Activated naive CD4-positive, alpha-beta T cell treated with anti-CD3 and anti-CD28 coated beads for 36 hours (primary cell): ENCODE results near the gene NT5C3B. TPM values are rescaled to one million over a fixed set of nuclear protein-coding genes. Genes with fewer than 3 reads are reported as not detected.
"Not testable (repeated sequence)": the region's sequence is repeated elsewhere in the genome, so short reads cannot be mapped to it uniquely, and the experiment has no call there.

Experiments
- CTCF ChIA-PET: fragments of 350-600 bp; sonication (Branson Sonifier 250); formaldehyde crosslinking; loops from one replicate; lab custom pipeline; 2021; ENCODE audit warnings: antibody characterized with exemption; lab: Charles Lee
- DNase-seq: peaks from one replicate; pipeline ENCODE4 v3.0.0-alpha.2; 2020
- H3K27ac Mint-ChIP-seq: one replicate; pipeline ENCODE4 v1.8.0; 2021; ENCODE audit warnings: mild to moderate bottlenecking, mixed read lengths
- H3K27me3 Mint-ChIP-seq: one replicate; pipeline ENCODE4 v1.8.0; 2021; ENCODE audit warnings: low read depth, mixed read lengths
- H3K36me3 Mint-ChIP-seq: one replicate; pipeline ENCODE4 v1.8.0; 2021; ENCODE audit warnings: low read depth, mixed read lengths
- H3K4me1 Mint-ChIP-seq: one replicate; pipeline ENCODE4 v1.8.0; 2021; ENCODE audit warnings: low read depth, mixed read lengths
- H3K4me3 Mint-ChIP-seq: one replicate; pipeline ENCODE4 v1.8.0; 2021; ENCODE audit warnings: mild to moderate bottlenecking, moderate library complexity, mixed read lengths
- H3K9me3 Mint-ChIP-seq: one replicate; pipeline ENCODE4 v1.8.0; 2021; ENCODE audit warnings: mixed read lengths
- intact Hi-C: fragments of 100-400 bp; cut with micrococcal nuclease; formaldehyde crosslinking; loops from one replicate; pipeline ENCODE4 v1.15.1; 2023
- total RNA-seq, 2 experiments: library from RNA; stranded (reverse); gene quantifications; one replicate each; pipeline ENCODE4 v1.2.3, GENCODE V29; 2021

NT5C3B gene
- 10 to 100 TPM; 25.9 to 28.1 TPM for total RNA-seq

DNA sequence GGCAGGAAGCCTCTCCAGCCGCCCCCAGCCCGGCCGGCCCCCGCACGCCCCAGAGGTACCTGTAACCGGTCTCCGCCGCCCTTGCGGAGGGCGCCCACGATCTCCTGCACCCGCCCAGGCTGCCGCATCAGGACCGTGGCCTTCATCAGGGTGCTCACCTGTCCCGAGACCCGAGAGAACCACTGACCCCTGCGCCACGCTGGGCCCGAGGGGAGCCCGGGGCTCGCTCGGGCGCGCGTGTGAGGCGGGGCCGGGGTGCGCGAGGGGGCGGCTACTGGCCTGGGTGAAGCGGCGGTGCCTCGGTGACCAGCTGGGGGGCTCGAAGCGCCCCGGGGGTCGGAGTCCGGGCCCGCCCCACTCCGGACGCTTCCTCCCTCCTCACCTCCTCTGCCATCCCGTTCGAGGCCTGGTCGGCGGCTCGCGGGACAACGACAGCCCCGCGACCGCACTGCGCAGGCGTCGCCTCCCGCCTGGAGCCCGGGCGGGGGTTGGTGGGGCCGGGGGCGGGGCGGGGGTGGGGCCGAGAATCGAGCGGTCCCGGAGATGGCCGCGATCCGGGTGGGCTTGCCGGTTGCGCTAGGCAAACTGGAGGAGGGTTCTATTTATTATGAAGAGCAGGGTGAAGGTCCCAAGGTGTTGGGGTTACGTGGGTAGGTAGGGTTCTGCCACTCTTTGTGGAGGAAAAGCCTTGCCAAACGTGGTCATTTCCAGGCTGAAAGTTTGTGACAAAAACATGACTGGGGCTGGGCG is at the start of gene NT5C3B:
NT5C3B (minus strand) TSS at position 433 of the 750 bp plus-strand sequence; CDS start at position 394, 39 bp downstream.
- intact Hi-C loops: loop anchor here (2.0 kb wide), 1 partner anchor 29 kb away; the partner anchor contains the start of gene KLHL11
- DNase-seq: peak; percentile 52
- CTCF ChIA-PET: interaction anchor here (1.0 kb wide), 1 partner anchor 13 kb away, joined by 4 read pairs; no protein-coding TSS in a partner anchor
- peaks cover 16% of the 10 kb centered on the region for H3K4me1 Mint-ChIP-seq
- H3K27me3 Mint-ChIP-seq: no peaks in the 10 kb centered on the region
- peak within 1 kb of the TSS; percentile 80 for H3K4me3 Mint-ChIP-seq
- peaks cover 4% of the 10 kb centered on the region for H3K36me3 Mint-ChIP-seq
- peak within 1 kb of the TSS; percentile 8 for H3K27ac Mint-ChIP-seq
- H3K9me3 Mint-ChIP-seq: no peaks in the 10 kb centered on the region

DNA sequence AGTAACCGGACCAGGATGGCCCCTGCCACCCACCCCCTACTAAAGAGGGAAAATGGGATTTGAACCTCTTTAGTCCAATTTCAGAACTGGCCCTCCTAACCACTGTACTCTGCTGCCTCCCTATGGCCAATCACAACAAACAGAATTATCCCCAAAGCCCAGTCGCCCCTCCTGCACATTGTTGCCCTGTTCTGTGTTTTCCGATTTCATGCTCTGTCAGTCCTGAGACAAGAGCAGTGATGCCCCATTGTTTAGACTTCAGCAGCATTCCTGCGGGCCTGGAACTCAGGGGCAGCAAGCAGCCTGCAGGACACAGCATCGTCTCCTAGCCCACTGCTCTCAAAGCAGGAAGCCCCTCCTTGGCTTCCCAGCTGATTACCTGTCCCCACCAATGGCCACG is 49.7 kb upstream of the NT5C3B start:
- Mint-ChIP-seq H3K9me3 (no peaks in the 10 kb centered on the region), H3K36me3 (peaks cover 42% of the 10 kb centered on the region), H3K4me1 (no peaks in the 10 kb centered on the region), H3K27ac (no peak overlapping the region), H3K27me3 (no peaks in the 10 kb centered on the region), H3K4me3 (no peak overlapping the region)
- DNase-seq: no peak
- CTCF ChIA-PET: no interaction called here
- intact Hi-C loops: loop anchor here (5.0 kb wide), 1 partner anchor 148 kb away; no protein-coding TSS in a partner anchor

DNA sequence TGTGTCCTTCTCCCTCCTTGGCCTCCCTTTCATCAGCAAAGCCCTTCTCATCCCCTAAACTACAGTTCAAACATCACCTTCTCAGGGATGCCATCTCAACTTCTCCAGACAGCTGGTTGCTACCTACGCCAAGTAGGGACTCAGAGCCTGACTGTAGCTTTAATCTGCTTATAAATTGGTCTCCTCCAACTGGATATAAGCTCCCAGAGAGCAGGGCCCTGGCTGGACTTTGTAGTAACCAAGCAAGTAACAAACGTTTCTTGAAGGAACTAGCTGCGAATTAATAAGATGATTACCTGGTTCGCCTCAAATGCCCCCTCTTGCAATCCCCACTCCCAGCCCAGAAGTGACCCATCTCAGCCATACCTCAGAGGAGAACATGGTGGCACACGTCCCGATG is 46.7 kb upstream of the NT5C3B start:
- Mint-ChIP-seq H3K4me1 (no peaks in the 10 kb centered on the region), H3K27me3 (no peaks in the 10 kb centered on the region), H3K27ac (no peak overlapping the region), H3K9me3 (no peaks in the 10 kb centered on the region), H3K4me3 (no peak overlapping the region), H3K36me3 (peaks cover 38% of the 10 kb centered on the region)
- intact Hi-C loops: no loop called here
- DNase-seq: no peak
- CTCF ChIA-PET: interaction anchor here (0.7 kb wide), 1 partner anchor 15 kb away, joined by 3 read pairs; no protein-coding TSS in a partner anchor

GRCh38 chr17:41880130-41880529 is 44.1 kb upstream of the NT5C3B start:
- Mint-ChIP-seq H3K36me3 (peaks cover 28% of the 10 kb centered on the region), H3K4me1 (no peaks in the 10 kb centered on the region), H3K9me3 (no peaks in the 10 kb centered on the region), H3K27me3 (no peaks in the 10 kb centered on the region), H3K27ac (no peak overlapping the region), H3K4me3 (no peak overlapping the region)
- CTCF ChIA-PET: no interaction called here
- intact Hi-C loops: no loop called here
- no peak for DNase-seq

- H3K27ac Mint-ChIP-seq, H3K9me3 Mint-ChIP-seq, H3K27me3 Mint-ChIP-seq, H3K4me1 Mint-ChIP-seq, intact Hi-C loops, DNase-seq, H3K4me3 Mint-ChIP-seq: not testable (repeated sequence)
- CTCF ChIA-PET: interaction anchor here (0.6 kb wide), 1 partner anchor 96 kb away, joined by 5 read pairs; no protein-coding TSS in a partner anchor
- H3K36me3 Mint-ChIP-seq: peaks cover 38% of the 10 kb centered on the region
Observed at GRCh38 chr17:41874293-41874670, 38.2 kb upstream of the NT5C3B start.

DNA sequence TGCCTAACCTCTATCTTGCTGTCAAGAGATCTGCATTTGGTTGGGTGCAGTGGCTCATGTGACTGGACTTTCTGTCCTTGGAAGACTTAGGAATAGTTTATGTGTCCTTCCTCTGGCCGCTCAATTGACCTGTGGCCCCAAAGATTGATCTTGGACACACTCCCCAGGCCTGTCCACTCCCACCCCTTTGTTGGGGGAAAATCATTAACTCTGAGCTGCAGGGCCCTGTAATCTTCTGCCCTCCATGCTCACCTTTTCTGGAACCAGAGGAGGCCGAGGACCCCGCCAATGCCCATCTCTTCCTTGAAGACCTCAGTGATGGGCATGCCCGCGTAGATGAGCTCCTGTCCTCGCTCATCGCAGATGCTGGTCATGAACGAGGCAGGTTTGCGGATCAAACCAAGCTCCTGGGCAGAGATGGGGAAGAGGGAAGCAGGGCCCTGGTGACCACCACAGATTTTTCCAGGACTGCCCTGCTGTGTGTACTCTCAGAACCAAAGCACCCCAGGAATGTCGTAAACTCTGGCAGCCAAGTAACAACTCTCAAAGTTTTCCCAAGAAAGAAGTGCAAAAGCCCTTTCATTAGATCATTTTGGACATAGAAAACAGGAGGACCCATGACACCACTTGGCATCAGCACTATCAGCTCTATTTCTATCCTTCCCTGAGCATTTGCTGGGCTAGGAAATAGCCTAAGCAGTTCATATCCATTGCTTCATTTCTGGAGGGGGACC is 37.7 kb upstream of the NT5C3B start:
- Mint-ChIP-seq H3K27me3 (no peaks in the 10 kb centered on the region), H3K4me1 (peaks cover 6% of the 10 kb centered on the region), H3K36me3 (peaks cover 36% of the 10 kb centered on the region), H3K9me3 (no peaks in the 10 kb centered on the region), H3K27ac (no peak overlapping the region), H3K4me3 (no peak overlapping the region)
- CTCF ChIA-PET: interaction anchor here (0.6 kb wide), 1 partner anchor 95 kb away, joined by 5 read pairs; no protein-coding TSS in a partner anchor
- DNase-seq: no peak
- intact Hi-C loops: no loop called here

GRCh38 chr17:41871789-41872188 is 35.8 kb upstream of the NT5C3B start:
- Mint-ChIP-seq H3K9me3 (no peaks in the 10 kb centered on the region), H3K4me1 (peaks cover 10% of the 10 kb centered on the region), H3K4me3 (no peak overlapping the region), H3K27me3 (no peaks in the 10 kb centered on the region), H3K36me3 (peaks cover 37% of the 10 kb centered on the region), H3K27ac (no peak overlapping the region)
- no peak for DNase-seq
- intact Hi-C loops: no loop called here
- CTCF ChIA-PET: no interaction called here

DNA sequence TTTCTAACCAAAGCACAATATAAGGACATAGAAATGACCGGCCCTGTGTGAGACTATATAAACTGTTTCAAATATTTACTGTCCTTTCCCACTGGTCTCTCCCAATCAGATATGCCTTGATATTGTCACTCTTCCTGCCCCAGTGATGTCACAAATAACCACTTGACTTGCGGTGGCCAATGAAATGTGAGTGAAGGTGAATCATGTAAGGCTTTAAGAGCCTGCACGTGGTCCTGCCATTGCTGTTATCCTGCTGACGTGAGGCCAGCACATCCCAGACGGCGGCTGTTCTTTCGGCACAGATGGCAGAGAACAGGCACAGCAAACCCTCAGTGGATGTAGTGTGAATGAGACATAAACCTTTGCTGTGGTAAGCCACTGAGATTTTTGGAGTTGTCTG is 34.6 kb upstream of the NT5C3B start:
- H3K36me3 Mint-ChIP-seq: peaks cover 34% of the 10 kb centered on the region
- no peaks in the 10 kb centered on the region for H3K9me3 Mint-ChIP-seq
- H3K4me3 Mint-ChIP-seq: no peak overlapping the region
- H3K4me1 Mint-ChIP-seq: peaks cover 11% of the 10 kb centered on the region
- no peaks in the 10 kb centered on the region for H3K27me3 Mint-ChIP-seq
- CTCF ChIA-PET: no interaction called here
- intact Hi-C loops: no loop called here
- no peak overlapping the region for H3K27ac Mint-ChIP-seq
- no peak for DNase-seq

GRCh38 chr17:41870097-41870496 is 34.1 kb upstream of the NT5C3B start:
- Mint-ChIP-seq H3K27ac (peak overlapping the region; percentile 56), H3K9me3 (no peaks in the 10 kb centered on the region), H3K4me3 (no peak overlapping the region), H3K4me1 (peaks cover 14% of the 10 kb centered on the region), H3K27me3 (no peaks in the 10 kb centered on the region), H3K36me3 (peaks cover 34% of the 10 kb centered on the region)
- CTCF ChIA-PET: interaction anchor here (0.5 kb wide), 1 partner anchor 198 kb away, joined by 3 read pairs; no protein-coding TSS in a partner anchor
- no peak for DNase-seq
- intact Hi-C loops: no loop called here

DNA sequence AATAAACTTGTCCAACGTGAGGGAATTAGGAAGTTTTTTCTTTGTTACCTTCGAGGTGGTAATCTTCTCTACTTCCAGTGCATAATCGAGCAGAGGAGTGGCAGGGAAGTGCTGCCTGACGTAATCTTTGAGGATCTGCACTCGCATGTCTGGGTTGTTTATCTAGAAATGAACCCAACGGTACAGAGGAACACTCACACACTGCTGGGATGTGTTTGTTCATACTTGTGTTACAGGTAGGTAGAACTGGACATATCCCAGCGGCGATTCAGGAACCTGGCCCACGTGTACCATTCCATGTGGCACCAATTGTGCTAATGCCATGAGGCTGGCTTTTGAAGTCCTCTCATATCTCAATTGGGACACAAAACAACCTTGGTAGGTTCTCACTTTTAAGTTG is 33.4 kb upstream of the NT5C3B start:
- Mint-ChIP-seq H3K4me1 (peaks cover 14% of the 10 kb centered on the region), H3K9me3 (no peaks in the 10 kb centered on the region), H3K27me3 (no peaks in the 10 kb centered on the region), H3K36me3 (peaks cover 34% of the 10 kb centered on the region), H3K27ac (peak overlapping the region; percentile 56), H3K4me3 (no peak overlapping the region)
- CTCF ChIA-PET: interaction anchor here (0.5 kb wide), 1 partner anchor 199 kb away, joined by 3 read pairs; no protein-coding TSS in a partner anchor
- intact Hi-C loops: loop anchor here (10.0 kb wide), 2 partner anchors 135 to 405 kb away; partner anchors contain the start of genes HAP1 and STAT5B
- DNase-seq: no peak

- intact Hi-C loops: loop anchor here (10.0 kb wide), 2 partner anchors 134 to 406 kb away; partner anchors contain the start of genes HAP1 and STAT5B
- H3K36me3 Mint-ChIP-seq: peaks cover 32% of the 10 kb centered on the region
- no peaks in the 10 kb centered on the region for H3K9me3 Mint-ChIP-seq
- H3K27ac Mint-ChIP-seq: peak overlapping the region; percentile 84
- H3K4me1 Mint-ChIP-seq: peaks cover 14% of the 10 kb centered on the region
- H3K27me3 Mint-ChIP-seq: no peaks in the 10 kb centered on the region
- DNase-seq: no peak
- no peak overlapping the region for H3K4me3 Mint-ChIP-seq
- CTCF ChIA-PET: interaction anchor here (0.9 kb wide), 1 partner anchor 62 kb away, joined by 3 read pairs; the partner anchor contains the start of gene ODAD4
Observed at GRCh38 chr17:41868568-41868967, 32.5 kb upstream of the NT5C3B start.

- Mint-ChIP-seq H3K27ac (peak overlapping the region; percentile 47), H3K36me3 (peaks cover 9% of the 10 kb centered on the region)
- CTCF ChIA-PET: interaction anchor here (1.0 to 2.6 kb wide), 3 partner anchors 26 to 202 kb away, joined by 3 to 10 read pairs (median 3); partner anchors contain the start of gene P3H4
Observed at GRCh38 chr17:41865596-41865893, 29.5 kb upstream of the NT5C3B start.

More at GRCh38 chr17:41865596-41865893, 29.5 kb upstream of the NT5C3B start:
- Mint-ChIP-seq H3K4me3 (no peak overlapping the region), H3K9me3 (no peaks in the 10 kb centered on the region), H3K27me3 (no peaks in the 10 kb centered on the region), H3K4me1 (peaks cover 25% of the 10 kb centered on the region)
- DNase-seq: no peak
- intact Hi-C loops: loop anchor here (1.0 to 10.0 kb wide), 7 partner anchors 29 to 409 kb away; partner anchors contain the start of genes CNP, DNAJC7, HAP1 and KLHL10
